HepG2 (cell line): Measurements from ENCODE around the gene TNS1. TPM values are rescaled to one million over a fixed set of nuclear protein-coding genes. Genes with fewer than 3 reads are reported as not detected.

Experiments
- ATAC-seq: fragments of 200-7000 bp; cut with Tn5 transposase; 3 replicates; pipeline ENCODE4 v1.9.1; 2020; ENCODE audit warnings: mild to moderate bottlenecking, moderate library complexity
- BruUV-seq: library from RNA; stranded (reverse); fragments of 400-500 nt; replicated peaks from 2 replicates; lab custom pipeline; 2021; lab: Mats Ljungman, UMichigan
- CTCF ChIA-PET: fragments of 300-600 bp; formaldehyde crosslinking; extraction: SDS; loops from one replicate; lab custom pipeline; 2021; ENCODE audit warnings: low total read pairs, inconsistent platforms, low intra/inter-chr PET ratio; lab: Yijun Ruan, JAX
- POLR2A ChIA-PET: fragments of 350-600 bp; sonication (Branson Sonifier 250); formaldehyde crosslinking; loops from one replicate; lab custom pipeline; 2020; ENCODE audit warnings: antibody characterized with exemption, inconsistent platforms; lab: Yijun Ruan, JAX
- DNase-seq: peaks from one replicate; pipeline ENCODE4 v3.0.0-alpha.2; 2015; ENCODE audit warnings: low spot score
- FAIRE-seq: peaks from 3 replicates; lab custom pipeline; 2011; peaks lifted over from hg19 to GRCh38; lab: Jason Lieb, UNC
- H2AFZ ChIP-seq: one replicate; pipeline ENCODE4 v1.6.1; 2011; ENCODE audit warnings: low read length, inconsistent platforms
- H3K27ac ChIP-seq: fragments of 300-600 bp; 3 replicates; pipeline ENCODE4 v1.8.0; 2011; ENCODE audit warnings: mixed run types, mild to moderate bottlenecking, mixed read lengths, low read length, inconsistent platforms; ENCODE audit not compliant: insufficient read depth; ENCODE audit errors: extremely low read length
- H3K27me3 ChIP-seq, 2 experiments: fragments of 200-600 bp in 1 of 2; 2 replicates in 1 of 2; 3 replicates in 1 of 2; pipeline versions ENCODE4 v1.6.0 to v1.8.0; 2011; ENCODE audit warnings: low read length in 2 of 2, mild to moderate bottlenecking in 2 of 2, moderate library complexity in 2 of 2, inconsistent platforms in 1 of 2; ENCODE audit not compliant: insufficient read depth in 2 of 2, control insufficient read depth in 1 of 2
- H3K36me3 ChIP-seq, 2 experiments: fragments of 200-600 bp in 1 of 2; replicated peaks in 1 of 2; 2 replicates in 1 of 2; 3 replicates in 1 of 2; pipeline versions ENCODE4 v1.5.1 to v1.8.0; 2011; ENCODE audit warnings: low read length in 2 of 2, inconsistent platforms in 1 of 2; ENCODE audit not compliant: insufficient read depth in 2 of 2, control insufficient read depth in 1 of 2
- H3K4me1 ChIP-seq: 2 replicates; pipeline ENCODE4 v1.5.1; 2012; ENCODE audit warnings: low read length, inconsistent platforms; ENCODE audit not compliant: insufficient read depth
- H3K4me2 ChIP-seq: 2 replicates; pipeline ENCODE4 v1.6.0; 2011; ENCODE audit warnings: low read depth, low read length, inconsistent platforms
- H3K4me3 ChIP-seq, 3 experiments: fragments of 200-600 bp in 1 of 3; sonication (generic), shearing (Covaris generic) in 1 of 3; replicated peaks in 1 of 3; 2 replicates each; pipeline ENCODE4 v1.5.1; 2011 to 2016; ENCODE audit warnings: low read length in 3 of 3, inconsistent platforms in 2 of 3, low read depth in 2 of 3, mild to moderate bottlenecking in 2 of 3, control low read depth in 1 of 3, mixed read lengths in 1 of 3; ENCODE audit not compliant: insufficient read depth in 1 of 3
- H3K79me2 ChIP-seq: one replicate; pipeline ENCODE4 v1.6.1; 2011; ENCODE audit warnings: low read length, inconsistent platforms; ENCODE audit not compliant: insufficient read depth
- H3K9ac ChIP-seq: 2 replicates; pipeline ENCODE4 v1.6.0; 2011; ENCODE audit warnings: mild to moderate bottlenecking, low read depth, low read length, inconsistent platforms; ENCODE audit not compliant: insufficient read depth
- H3K9me3 ChIP-seq: 2 replicates; pipeline ENCODE4 v1.5.1; 2012; ENCODE audit warnings: mild to moderate bottlenecking, low read length
- H4K20me1 ChIP-seq: 2 replicates; pipeline ENCODE4 v1.6.0; 2011; ENCODE audit warnings: inconsistent platforms, mild to moderate bottlenecking, low read length, moderate library complexity; ENCODE audit not compliant: insufficient read depth
- ADNP ChIP-seq: sonication (generic); formaldehyde crosslinking; IDR thresholded peaks from 2 replicates; pipeline ENCODE4 v1.4.0; 2020; ENCODE audit warnings: missing genetic modification reagents
- CC2D1A ChIP-seq: sonication (generic); formaldehyde crosslinking; IDR thresholded peaks from 2 replicates; pipeline ENCODE4 v1.8.1; 2023; ENCODE audit warnings: mild to moderate bottlenecking, missing genetic modification reagents
- KLF15 ChIP-seq: sonication (generic); formaldehyde crosslinking; IDR thresholded peaks from 2 replicates; pipeline ENCODE4 v1.8.1; 2023; ENCODE audit warnings: borderline replicate concordance, mild to moderate bottlenecking, inconsistent platforms, missing genetic modification reagents, mixed read lengths
- MZF1 ChIP-seq: sonication (generic); formaldehyde crosslinking; IDR thresholded peaks from 2 replicates; pipeline ENCODE4 v1.8.1; 2023; ENCODE audit warnings: mild to moderate bottlenecking, missing genetic modification reagents, borderline replicate concordance
- NFRKB ChIP-seq: fragments of 450-650 bp; IDR thresholded peaks from 2 replicates; pipeline ENCODE4 v1.6.1; 2017
- NR0B2 ChIP-seq: sonication (generic); formaldehyde crosslinking; IDR thresholded peaks from 2 replicates; pipeline ENCODE4 v1.4.0; 2020; ENCODE audit warnings: mild to moderate bottlenecking, missing genetic modification reagents
- RXRB ChIP-seq: IDR thresholded peaks from 2 replicates; pipeline ENCODE4 v1.6.1; 2016; ENCODE audit warnings: borderline replicate concordance, missing genetic modification reagents, missing compliant biosample characterization
- SRF ChIP-seq: IDR thresholded peaks from 2 replicates; pipeline ENCODE4 v1.6.1; 2011; ENCODE audit warnings: mild to moderate bottlenecking, low read depth, low read length, moderate library complexity
- ZFP1 ChIP-seq: IDR thresholded peaks from 2 replicates; pipeline ENCODE4 v1.6.1; 2016
- ZNF224 ChIP-seq: sonication (generic); formaldehyde crosslinking; IDR thresholded peaks from 2 replicates; pipeline ENCODE4 v1.5.0; 2020; ENCODE audit warnings: mild to moderate bottlenecking, missing genetic modification reagents
- ZNF230 ChIP-seq: sonication (generic); formaldehyde crosslinking; IDR thresholded peaks from 2 replicates; pipeline ENCODE4 v1.4.0; 2020; ENCODE audit warnings: mild to moderate bottlenecking, missing genetic modification reagents
- ZNF296 ChIP-seq: sonication (generic); formaldehyde crosslinking; conservative IDR thresholded peaks from 2 replicates; pipeline ENCODE4 v1.5.0; 2020; ENCODE audit warnings: mild to moderate bottlenecking, missing genetic modification reagents
- ZNF580 ChIP-seq: IDR thresholded peaks from 2 replicates; pipeline ENCODE4 v1.6.1; 2016; ENCODE audit warnings: low read depth, borderline replicate concordance
- ZNF816 ChIP-seq: sonication (generic); formaldehyde crosslinking; IDR thresholded peaks from 2 replicates; pipeline ENCODE4 v1.8.0; 2022; ENCODE audit warnings: missing genetic modification reagents, mild to moderate bottlenecking, borderline replicate concordance
- ZUFSP ChIP-seq: sonication (generic); formaldehyde crosslinking; IDR thresholded peaks from 2 replicates; pipeline ENCODE4 v1.9.0; 2021; ENCODE audit warnings: missing genetic modification reagents, mild to moderate bottlenecking, borderline replicate concordance
- WGBS: methylation state at CpG from one replicate; pipeline ENCODE4 v1.1.6; 2017; ENCODE audit warnings: low lambda C conversion rate; 5-methylcytosine and 5-hydroxymethylcytosine counted together
- in situ Hi-C: cut with HindIII; loops from 2 replicates; pipeline ENCODE4 v1.10.0; 2017; ENCODE audit warnings: low pct_unique_long_range_greater_than_20kb; ENCODE audit not compliant: extremely low pct_ligation_motif_present
- intact Hi-C: fragments of 100-400 bp; cut with micrococcal nuclease; formaldehyde crosslinking; loops from one replicate; pipeline ENCODE4 v1.10.0; 2022; ENCODE audit not compliant: unreplicated experiment
- polyA plus RNA-seq, 8 experiments: library from polyadenylated mRNA; depleted of rRNA in 3 of 8; stranded (reverse) in 7 of 8; unstranded in 1 of 8; fragments of >200 nt; fragmentation: Illumina TruSeq in 4 of 8; extraction: Trizol in 4 of 8; gene quantifications; 2 replicates each; pipeline versions ENCODE4 v1.2.1 to v1.2.3, GENCODE V29; 2011 to 2016; ENCODE audit warnings: low read depth in 4 of 8, missing spikeins in 1 of 8, mixed read lengths in 1 of 8; ENCODE audit not compliant: insufficient read depth in 1 of 8
- total RNA-seq, 5 experiments: library from RNA; depleted of rRNA; stranded (reverse); fragments of >200 nt; fragmentation: Illumina TruSeq; extraction: Trizol; gene quantifications; 2 replicates each; pipeline ENCODE4 v1.2.3, GENCODE V29; 2016; ENCODE audit warnings: low read depth in 1 of 5
- TF ChIP-seq, protein P1 (sequence below): sonication (generic); formaldehyde crosslinking; conservative IDR thresholded peaks from 2 replicates; pipeline ENCODE4 v1.4.0; 2020; ENCODE audit warnings: missing genetic modification reagents
- TF ChIP-seq, protein P2 (sequence below): IDR thresholded peaks from 2 replicates; pipeline ENCODE4 v1.6.1; 2012; ENCODE audit warnings: inconsistent platforms
- TF ChIP-seq, protein P3 (sequence below): sonication (generic); formaldehyde crosslinking; IDR thresholded peaks from 2 replicates; pipeline ENCODE4 v1.5.1; 2020; ENCODE audit warnings: missing genetic modification reagents, mild to moderate bottlenecking, borderline replicate concordance
- TF ChIP-seq, protein P4 (sequence below): sonication (generic); formaldehyde crosslinking; IDR thresholded peaks from 2 replicates; pipeline ENCODE4 v1.4.0; 2020; ENCODE audit warnings: mild to moderate bottlenecking, missing genetic modification reagents

Gene TNS1
- total and polyA plus RNA-seq, 2 of the 13 experiments (the other 11 are each of a cell fraction or from before 2014, with no cell fraction given): 1.9 to 118 TPM

DNA sequence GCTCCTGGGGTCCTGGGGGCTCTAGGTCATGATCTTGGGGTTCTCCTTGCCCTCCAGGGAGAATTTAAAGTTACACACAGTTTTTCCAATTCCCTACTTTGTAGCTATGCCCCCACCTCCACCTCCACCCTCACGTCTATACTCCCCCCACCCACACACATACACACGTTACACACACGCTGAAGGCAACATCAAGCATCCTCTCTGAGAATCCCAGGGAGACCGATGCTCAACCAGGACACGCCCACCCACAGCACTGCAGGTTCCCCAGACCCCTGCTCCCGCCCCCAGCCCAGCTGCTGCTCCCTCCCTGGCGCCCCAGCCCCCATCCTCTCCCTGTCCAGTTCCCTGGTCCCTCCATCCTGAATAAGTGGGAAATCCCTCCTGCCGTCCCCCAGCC is 6.4 kb upstream of the TNS1 start:
- Histone ChIP-seq H3K4me1 (peaks cover 24% of the 10 kb centered on the region), H3K79me2 (no peaks in the 10 kb centered on the region), H3K9ac (no peak overlapping the region), H3K27ac (no peak overlapping the region), H3K4me2 (no peak overlapping the region), H4K20me1 (no peaks in the 10 kb centered on the region), H3K9me3 (no peaks in the 10 kb centered on the region), H3K27me3 (peaks cover 7 to 82% of the 10 kb centered on the region in 2 experiments), H2AFZ (no peak overlapping the region), H3K36me3 (no peaks in the 10 kb centered on the region), H3K4me3 (no peak overlapping the region)
- DNase-seq: no peak
- 8% methylated on average over 8 of the region's 8 CpGs for WGBS
- FAIRE-seq: no peak
- ChIA-PET CTCF (no interaction called here), POLR2A (no interaction called here)
- ATAC-seq: no peak
- intact Hi-C loops: no loop called here
- no TSS peak for BruUV-seq
- in situ Hi-C loops: no loop called here
- no peak for TF ChIP-seq RXRB (CRISPR knock-in tag)
- TF ChIP-seq SRF: no peak
- TF ChIP-seq ZUFSP (CRISPR knock-in tag): no peak
- TF ChIP-seq ZNF230 (CRISPR knock-in tag): no peak
- TF ChIP-seq, protein P1, sequence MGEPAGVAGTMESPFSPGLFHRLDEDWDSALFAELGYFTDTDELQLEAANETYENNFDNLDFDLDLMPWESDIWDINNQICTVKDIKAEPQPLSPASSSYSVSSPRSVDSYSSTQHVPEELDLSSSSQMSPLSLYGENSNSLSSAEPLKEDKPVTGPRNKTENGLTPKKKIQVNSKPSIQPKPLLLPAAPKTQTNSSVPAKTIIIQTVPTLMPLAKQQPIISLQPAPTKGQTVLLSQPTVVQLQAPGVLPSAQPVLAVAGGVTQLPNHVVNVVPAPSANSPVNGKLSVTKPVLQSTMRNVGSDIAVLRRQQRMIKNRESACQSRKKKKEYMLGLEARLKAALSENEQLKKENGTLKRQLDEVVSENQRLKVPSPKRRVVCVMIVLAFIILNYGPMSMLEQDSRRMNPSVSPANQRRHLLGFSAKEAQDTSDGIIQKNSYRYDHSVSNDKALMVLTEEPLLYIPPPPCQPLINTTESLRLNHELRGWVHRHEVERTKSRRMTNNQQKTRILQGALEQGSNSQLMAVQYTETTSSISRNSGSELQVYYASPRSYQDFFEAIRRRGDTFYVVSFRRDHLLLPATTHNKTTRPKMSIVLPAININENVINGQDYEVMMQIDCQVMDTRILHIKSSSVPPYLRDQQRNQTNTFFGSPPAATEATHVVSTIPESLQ: no peak
- TF ChIP-seq ZFP1 (CRISPR knock-in tag): no peak
- no peak for TF ChIP-seq ZNF296 (CRISPR knock-in tag)
- TF ChIP-seq, protein P2, sequence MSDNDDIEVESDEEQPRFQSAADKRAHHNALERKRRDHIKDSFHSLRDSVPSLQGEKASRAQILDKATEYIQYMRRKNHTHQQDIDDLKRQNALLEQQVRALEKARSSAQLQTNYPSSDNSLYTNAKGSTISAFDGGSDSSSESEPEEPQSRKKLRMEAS: no peak
- TF ChIP-seq MZF1 (CRISPR knock-in tag): no peak
- TF ChIP-seq, protein P3, sequence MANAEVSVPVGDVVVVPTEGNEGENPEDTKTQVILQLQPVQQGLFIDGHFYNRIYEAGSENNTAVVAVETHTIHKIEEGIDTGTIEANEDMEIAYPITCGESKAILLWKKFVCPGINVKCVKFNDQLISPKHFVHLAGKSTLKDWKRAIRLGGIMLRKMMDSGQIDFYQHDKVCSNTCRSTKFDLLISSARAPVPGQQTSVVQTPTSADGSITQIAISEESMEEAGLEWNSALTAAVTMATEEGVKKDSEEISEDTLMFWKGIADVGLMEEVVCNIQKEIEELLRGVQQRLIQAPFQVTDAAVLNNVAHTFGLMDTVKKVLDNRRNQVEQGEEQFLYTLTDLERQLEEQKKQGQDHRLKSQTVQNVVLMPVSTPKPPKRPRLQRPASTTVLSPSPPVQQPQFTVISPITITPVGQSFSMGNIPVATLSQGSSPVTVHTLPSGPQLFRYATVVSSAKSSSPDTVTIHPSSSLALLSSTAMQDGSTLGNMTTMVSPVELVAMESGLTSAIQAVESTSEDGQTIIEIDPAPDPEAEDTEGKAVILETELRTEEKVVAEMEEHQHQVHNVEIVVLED: no peak
- TF ChIP-seq, protein P4, sequence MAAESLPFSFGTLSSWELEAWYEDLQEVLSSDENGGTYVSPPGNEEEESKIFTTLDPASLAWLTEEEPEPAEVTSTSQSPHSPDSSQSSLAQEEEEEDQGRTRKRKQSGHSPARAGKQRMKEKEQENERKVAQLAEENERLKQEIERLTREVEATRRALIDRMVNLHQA (CRISPR knock-in tag): no peak
- no peak for TF ChIP-seq ADNP
- TF ChIP-seq ZNF816: no peak
- no peak for TF ChIP-seq NR0B2 (CRISPR knock-in tag)
- no peak for TF ChIP-seq CC2D1A (CRISPR knock-in tag)
- no peak for TF ChIP-seq ZNF224
- no peak for TF ChIP-seq ZNF580 (CRISPR knock-in tag)
- no peak for TF ChIP-seq KLF15 (CRISPR knock-in tag)
- no peak for TF ChIP-seq NFRKB
